A172 (cell line): Measurements from ENCODE around the gene GRK3. TPM values are rescaled to one million over a fixed set of nuclear protein-coding genes. Genes with fewer than 3 reads are reported as not detected.

Experiments
- DNase-seq: peaks from one replicate; pipeline ENCODE4 v3.0.0-alpha.2; 2015; ENCODE audit warnings: low spot score
- total RNA-seq: library from RNA; depleted of rRNA; stranded (reverse); fragments of >200 nt; shearing (Covaris generic); gene quantifications from 2 replicates; pipeline ENCODE4 v1.2.3, GENCODE V29; 2014; rRNA removed

GRK3 gene
- total RNA-seq, 1 experiment from 2014 or later: 1.4 TPM

DNA sequence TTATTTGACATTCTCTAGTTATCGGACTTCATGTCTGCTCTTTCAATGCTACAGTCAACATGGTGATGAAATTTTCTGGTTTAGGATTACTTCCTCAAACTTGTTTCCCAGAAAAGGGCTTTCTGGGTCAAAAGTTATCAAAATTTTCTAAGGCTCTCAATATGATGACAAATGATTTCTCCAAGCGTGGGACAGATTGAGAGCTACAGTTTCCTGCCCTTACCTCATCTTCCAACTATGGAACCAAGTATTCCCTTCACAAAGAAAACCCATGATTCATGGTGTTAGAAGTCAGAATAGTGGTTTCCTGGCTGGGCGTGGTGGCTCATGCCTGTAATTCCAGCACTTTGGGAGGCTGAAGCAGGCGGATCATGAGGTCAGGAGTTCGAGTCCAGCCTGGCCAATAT lies 195.4 kb downstream of the GRK3 start:
- peak; percentile 95 for DNase-seq

DNA sequence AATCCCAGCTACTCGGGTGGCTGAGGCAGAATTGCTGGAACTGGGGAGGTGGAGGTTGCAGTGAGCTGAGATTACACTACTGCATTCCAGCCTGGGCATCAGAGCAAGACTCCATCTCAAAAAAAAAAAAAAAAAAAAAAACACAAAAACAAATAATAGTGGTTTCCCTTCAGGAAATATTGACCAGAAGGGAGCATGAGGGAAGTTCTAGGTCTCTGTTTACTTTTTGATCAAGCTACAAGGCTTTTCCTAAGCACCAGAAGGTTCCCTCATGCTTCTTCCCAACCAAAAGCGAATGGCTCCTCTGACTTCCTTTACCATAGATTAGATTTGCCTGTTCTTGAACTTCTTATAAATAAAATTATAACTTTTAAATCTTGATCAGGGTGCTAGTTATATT lies 195.8 kb downstream of the GRK3 start:
- DNase-seq: no peak

DNA sequence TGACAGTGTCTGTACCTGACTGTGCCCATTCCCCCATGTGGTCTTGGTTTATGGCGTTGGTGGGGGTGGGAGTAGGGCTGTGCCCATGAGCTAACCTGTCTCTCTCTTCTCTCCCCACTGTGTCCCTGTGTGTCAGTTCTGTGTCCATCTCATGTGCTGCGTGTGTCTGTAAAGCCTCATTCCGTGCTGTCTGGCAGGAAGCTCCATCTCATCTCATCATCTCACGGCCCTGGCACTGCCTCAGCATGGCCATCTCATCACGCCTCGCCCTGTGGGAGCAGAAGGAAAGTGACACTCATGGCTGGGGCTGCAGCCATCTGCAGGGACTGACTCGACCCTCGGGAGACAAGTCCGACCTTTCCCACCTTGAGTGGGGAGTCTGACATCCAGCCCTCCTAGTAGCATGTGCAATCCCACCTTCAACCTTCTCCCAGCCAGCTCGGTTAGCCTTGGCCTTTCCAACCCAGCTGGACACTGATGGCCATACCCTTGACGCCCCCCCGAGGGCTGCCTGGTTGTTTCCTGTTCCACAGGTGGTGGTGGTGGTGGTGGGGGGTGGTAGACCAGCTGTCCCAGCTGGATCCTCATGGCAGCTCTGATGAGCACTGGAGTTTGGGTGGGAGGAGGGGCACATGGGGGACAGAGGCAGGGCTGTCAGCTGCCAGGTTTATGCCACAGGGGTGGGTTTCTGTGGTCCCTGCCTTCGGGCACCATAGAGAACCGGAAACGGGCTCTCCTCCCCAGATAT lies 196.5 kb downstream of the GRK3 start:
- no peak for DNase-seq

DNA sequence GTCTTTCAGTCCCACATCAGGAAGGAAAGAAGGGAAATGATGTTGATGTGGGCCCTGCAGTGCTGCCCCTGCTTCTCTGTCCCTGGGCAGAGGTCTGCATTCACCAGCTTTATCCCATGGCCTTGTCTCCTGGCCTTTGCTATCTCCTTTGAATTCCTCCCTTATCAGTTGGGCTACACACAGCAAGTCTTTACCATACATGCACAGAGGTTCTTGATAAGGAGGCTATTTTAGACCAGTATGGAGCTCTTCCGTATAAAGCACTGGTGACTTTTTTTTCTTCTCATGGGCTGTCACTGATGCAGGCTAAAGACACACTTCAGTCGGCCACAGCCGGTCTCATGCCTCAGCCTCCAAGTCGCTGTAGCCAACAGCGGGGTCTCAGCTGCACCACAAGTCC lies 197.7 kb downstream of the GRK3 start:
- no peak for DNase-seq

DNA sequence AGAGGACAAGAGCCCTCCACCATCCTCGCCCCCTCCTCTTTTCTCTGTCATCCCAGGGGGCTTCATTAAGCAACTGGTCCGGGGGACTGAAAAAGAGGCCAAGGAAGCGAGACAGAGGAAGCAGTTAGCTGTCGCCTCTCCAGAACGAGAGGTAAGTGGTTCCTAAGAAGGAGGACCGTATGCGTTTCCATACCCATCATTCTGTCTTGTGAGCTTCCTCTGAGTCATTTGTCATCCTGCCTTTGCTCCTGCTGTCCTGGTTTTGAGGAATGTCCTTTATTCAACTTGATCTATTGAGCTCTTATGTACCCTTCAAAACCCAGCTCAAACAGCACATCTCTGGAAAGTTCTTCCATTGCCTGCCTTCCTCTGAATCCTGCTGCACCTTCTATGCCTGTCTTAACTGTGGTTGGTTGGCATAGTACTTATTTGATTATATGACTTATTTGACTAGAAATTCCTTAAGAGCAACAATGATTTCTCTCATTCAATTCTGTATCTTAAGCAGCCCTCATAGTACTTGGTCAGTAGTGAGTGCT lies 198.8 kb downstream of the GRK3 start:
- peak; percentile 55 for DNase-seq

DNA sequence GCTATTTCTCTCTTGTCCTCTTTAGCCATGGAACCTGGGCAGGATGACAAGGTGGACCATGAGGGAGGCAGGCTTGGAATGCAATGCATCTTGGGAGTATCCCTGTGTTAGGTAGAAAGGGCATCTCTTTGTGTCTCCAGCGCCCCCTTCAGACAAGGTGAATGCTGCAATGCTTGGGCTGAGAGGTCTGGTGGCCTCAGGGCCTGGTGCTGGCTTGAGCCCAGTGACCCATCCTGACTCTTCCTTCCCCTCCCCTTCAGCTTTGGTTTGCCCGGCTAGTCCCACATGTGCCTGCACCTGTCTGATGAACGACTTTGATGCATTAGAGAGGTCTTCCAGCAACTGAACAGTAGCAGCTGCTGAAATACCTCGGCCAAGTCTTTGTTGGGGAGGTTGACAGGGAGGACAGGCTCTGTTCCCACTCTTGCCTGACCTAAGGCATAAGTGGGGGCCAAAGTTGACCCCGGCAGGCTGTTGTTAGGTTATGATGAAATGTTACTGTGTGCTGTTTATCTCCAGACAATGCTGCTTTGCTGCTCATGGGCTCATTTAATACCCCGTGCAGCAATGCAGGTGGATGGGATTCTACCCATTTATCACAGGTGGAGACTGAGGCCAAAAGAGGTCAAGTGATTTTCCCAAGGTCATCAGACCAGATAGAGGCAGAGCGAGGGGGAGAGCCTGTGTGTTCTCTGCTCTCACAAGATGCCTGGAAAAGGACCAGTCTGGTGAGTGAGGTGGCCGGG lies 200.0 kb downstream of the GRK3 start:
- DNase-seq: no peak

DNA sequence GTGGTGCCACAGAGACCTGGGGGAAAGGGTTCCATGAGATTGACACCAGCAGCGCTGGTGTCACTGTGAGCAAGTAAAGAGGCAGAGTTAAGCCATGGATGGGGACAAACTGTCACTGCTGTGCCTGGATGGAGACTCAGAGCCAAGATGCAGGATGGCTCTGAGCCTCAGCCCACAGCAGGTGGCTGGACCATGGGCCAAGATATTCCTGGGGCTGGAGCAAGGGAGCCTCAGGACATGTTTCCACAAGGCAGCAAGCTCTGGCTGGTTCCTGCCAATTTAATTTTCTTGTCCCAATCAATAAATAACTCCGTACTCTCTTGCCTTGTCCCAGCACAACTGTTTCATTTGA lies 200.5 kb downstream of the GRK3 start:
- no peak for DNase-seq

DNA sequence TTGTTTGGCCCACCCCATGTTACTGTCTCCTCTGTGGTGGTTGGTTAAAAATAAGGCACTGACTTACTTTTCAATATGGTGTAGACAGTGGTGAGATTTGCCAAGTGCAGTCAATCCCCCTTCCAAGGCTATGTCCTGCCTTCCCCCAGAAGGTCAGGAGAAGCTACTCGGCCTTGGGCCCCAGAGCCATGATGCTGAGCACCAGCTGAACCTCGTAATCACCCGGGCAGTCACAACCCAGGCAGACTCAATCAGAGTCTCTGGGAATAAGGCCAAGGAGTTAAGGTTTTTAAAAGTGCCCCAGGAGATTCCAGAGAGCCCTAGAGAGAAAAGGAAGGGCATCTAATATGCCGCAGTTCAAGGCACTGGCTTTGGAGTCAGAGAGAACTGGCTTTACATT lies 201.3 kb downstream of the GRK3 start:
- no peak for DNase-seq

DNA sequence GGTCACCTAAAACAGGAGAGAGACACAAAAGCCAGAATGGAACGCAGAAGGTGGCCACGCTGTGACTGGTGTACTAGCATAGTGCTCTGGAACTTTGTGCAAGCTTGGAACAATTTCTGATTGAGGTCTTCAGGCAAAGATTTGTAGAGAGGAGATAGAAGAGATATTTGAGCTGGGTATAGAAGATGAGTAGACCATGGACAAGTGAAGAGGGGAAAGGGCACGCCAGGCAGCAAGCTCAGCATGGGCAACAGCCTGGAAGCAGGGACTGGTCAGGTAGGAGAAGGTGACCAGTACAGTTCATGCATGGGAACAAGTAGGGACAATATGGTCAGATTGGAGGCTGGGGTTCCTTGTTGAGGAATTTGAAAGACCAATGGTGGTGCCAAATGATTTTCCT lies 201.9 kb downstream of the GRK3 start:
- no peak for DNase-seq

DNA sequence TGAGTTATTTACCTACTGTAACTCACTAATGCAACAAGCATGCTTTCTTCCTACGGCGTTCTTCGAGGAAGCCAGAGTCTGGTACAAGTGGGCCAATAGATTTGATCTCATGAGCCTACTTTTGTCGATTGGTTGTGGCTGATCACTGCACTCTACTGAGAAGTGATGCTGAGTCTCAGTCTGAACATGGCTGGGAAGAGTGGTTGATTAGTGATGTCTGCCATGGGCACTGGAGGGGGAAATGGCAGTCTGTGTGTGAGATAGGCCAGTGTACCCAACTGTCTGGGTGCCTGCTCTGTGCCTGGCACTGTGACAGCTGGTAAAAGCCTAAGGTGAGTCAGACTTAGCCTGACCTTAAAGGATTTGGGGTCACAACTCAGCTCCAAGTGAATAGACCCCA lies 205.9 kb downstream of the GRK3 start:
- no peak for DNase-seq

DNA sequence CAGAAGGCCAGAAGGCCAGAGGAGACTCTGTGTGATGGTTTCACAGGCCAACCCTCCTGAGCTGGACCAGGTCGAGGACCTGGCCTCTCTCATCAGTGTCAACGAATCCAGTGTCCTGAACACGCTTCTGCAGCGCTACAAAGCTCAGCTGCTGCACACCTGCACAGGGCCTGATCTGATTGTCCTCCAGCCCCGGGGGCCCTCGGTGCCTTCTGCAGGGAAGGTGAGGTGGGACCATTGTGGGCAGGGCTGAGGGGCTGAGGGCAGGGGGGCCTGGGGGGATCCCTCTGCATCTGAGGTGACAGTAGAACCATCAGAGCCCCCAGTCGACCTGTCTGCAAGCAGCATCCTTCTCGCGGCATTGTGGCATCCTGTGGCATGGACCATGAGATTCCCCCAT lies 207.8 kb downstream of the GRK3 start:
- DNase-seq: no peak

DNA sequence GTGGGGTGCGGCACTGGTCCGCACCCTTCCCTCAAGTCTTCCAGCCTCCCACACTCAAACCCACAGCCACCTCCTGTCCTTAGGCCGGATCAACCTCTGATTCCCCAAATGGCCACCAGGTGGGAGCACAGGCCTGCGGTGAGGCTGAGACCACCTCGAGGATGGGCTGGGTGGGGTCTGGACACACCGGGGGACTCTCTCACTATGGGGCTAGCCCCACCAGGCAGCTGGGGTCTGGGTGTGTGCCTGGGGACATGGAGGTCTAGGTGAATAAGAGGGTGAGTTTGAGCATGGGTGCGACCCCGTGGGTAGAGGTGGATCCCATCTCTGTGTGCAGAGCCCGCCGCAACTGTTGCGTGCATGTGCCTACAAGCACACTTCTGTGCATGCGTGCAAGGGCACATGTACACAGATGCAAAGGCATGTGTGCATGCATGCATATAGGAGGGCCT lies 210.1 kb downstream of the GRK3 start:
- DNase-seq: no peak

DNA sequence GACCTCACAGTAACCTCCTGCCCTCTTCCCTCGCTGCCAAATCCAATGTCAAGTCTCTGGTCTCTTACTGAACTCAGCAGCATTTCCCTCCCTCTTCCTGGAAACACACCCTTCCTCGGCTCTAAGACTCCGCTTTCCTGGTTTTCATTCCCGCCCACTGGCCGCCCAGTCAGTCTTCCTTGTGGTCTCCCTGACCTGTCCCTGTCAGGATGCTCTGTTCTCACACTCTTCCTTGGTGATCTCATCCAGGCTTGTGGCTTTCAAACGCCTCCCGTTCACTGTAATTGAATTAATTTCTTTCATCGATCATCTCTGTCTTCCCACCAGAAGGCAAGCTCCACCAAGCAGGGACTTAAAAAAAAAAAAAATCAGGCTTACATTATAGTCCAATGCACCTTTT lies 211.1 kb downstream of the GRK3 start:
- peak; percentile 52 for DNase-seq

DNA sequence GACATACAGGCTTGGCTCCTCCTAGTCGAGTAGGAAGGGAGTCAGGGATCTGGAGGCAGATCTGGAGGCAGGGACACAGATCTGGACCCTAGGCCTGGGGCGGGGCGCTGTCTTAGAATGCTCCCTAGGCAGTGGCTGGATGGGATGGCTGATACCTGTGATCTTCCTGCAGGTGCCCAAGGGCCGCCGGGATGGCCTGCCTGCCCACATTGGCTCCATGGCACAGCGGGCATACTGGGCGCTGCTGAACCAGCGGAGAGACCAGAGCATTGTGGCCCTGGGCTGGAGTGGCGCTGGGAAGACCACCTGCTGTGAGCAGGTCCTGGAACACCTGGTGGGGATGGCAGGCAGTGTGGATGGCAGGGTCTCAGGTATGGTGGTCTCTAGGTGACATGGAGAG lies 212.9 kb downstream of the GRK3 start:
- no peak for DNase-seq

DNA sequence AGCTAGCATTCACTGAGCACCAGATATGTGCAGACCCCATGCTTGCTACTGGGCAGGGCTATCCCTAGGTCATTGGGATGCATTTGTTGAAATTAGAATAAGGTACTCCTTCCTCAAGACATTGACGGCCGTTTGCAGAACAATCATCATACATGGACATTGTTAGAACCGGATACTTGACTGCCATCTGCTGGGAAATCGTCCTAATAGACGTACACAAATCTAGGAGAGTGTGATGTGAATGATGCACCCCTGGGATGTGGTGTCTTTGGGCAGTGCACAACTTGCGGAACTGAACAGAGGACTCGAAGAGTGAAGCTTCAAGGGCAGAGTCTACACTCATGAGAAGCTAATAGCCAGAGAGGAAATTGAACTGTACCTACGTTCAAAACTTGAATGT lies 213.4 kb downstream of the GRK3 start:
- DNase-seq: peak; percentile 30

Other genes starting within 250 kb of the GRK3 start
- gene MYO18B, start 177.5 kb downstream of the GRK3 start, total RNA-seq: 0.05 TPM in 1 of 2 replicates, not detected in the other